ENCODE measurements around the gene SLC46A1.
A peak's percentile ranks its signal among the peaks of the same experiment; 100 is the strongest.
"Not testable (repeated sequence)": the region's sequence is repeated elsewhere in the genome, so short reads cannot be mapped to it uniquely, and the experiment has no call there.

SLC46A1 gene

DNA sequence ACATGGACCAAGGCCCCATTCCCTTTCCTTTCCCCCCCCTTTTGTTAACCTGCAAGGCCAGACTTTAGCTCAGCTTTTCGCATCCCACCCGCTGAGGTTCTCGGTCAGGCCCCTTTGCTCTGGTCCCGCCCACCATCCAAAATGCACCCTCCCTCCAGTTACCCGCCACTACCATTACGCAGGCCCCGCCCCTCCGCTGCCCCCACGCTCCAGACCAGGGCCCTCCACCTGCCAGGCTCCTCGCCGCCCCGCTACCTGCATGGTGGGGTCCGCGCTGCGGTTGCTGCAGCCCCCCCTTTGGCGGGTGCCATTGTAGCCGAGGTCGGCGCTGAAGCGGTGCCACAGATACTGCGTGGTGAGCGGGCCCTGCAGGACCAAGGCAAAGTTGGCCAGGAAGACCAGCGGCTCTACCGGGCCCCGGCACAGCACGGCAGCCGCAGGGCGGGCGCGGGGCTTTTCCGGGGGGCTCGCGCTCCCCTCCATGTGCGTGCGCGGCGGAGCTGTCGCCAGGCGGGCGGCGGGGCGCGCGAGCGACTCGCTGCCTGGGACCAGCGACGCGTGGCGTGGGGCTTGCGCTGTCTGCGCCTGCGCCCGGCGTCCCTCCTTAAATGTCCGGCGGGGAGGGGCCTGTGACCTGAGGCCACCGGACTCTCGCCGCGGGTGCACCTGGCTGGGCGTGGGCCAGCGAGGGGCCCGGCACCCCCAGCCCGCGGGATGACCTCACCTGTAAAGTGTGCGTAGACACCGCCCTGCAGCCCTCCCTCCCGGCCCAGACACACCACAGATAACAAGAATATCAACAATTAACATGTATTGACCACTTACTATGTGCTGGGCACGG is at the start of gene SLC46A1:
TSS of gene SLC46A1 (minus strand) at position 581 of the 841 bp plus-strand sequence. CDS start at position 483, 98 bp downstream.
- peak; percentile 9 to 26 for DNase-seq (ENCODE audit: low read depth in 2 of 2)

DNA sequence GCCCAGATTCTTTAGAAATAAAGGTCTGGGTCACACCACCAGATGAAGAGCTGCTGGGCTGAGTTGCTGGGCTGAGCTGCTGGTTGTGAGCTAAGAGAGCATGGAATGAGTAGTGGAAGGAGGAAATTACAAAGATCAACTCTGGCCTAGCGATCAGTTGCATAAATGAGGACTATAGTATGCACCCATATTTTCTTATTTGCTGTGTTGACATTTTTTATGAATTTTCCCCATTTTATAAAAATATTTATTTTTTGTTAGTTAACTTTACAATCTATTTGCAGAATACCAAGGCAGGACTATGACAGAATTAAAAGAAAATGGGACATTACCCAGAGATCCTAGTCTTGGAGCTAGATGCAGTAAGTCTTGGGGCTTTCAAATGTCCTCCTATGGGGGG is 43.8 kb upstream of the SLC46A1 start:
- no peak for DNase-seq (ENCODE audit: low read depth in 2 of 2)

DNA sequence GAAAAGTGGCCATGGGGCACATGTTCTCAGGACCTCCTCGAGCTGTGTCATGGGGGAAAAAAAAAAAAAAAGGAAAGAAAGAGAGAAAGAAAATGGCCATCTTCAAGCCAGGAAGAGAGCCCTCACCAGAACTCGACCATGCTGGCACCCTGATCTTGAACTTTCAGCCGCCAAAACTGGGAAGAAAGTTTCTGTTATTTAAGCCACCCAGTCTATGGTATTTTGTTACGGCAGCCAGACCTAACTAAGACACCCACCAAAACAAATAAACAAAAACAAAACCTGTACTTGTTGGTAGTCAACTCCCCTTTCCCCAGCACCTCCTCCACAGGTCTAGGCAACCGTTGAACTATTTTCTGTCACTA is 41.4 kb upstream of the SLC46A1 start:
- no peak for DNase-seq (ENCODE audit: low read depth in 2 of 2)

DNA sequence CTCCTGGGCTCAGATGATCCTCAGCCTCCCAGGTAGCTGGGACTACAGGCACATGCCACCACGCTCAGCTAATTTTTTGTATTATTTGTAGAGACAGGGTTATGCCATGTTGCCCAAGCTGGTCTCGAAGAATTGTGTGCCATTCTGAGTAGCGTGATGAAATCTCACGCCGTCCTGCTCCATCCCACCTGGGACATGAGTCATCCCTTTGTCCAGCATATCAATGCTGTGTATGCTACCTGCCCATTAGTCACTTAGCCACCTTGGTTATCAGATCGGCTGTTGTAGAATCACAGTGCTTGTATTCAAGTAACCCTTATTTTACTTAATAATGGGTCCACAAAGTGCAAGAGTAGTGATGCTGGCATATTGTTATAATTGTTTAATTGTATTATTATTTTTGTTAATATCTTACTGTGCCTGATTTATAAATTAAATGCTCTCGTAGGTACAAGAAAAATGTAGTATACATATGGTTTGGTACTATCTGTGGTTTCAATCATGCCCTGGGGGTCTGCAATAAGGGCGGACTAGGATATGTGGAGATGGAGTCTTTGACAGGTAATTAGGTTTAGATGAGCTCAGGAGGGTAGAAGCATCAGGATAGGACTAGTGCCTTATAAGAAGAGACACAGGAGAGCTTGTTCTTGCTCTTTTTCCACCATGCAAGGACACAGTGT is 40.8 kb upstream of the SLC46A1 start:
- no peak for DNase-seq (ENCODE audit: low read depth in 2 of 2)

DNA sequence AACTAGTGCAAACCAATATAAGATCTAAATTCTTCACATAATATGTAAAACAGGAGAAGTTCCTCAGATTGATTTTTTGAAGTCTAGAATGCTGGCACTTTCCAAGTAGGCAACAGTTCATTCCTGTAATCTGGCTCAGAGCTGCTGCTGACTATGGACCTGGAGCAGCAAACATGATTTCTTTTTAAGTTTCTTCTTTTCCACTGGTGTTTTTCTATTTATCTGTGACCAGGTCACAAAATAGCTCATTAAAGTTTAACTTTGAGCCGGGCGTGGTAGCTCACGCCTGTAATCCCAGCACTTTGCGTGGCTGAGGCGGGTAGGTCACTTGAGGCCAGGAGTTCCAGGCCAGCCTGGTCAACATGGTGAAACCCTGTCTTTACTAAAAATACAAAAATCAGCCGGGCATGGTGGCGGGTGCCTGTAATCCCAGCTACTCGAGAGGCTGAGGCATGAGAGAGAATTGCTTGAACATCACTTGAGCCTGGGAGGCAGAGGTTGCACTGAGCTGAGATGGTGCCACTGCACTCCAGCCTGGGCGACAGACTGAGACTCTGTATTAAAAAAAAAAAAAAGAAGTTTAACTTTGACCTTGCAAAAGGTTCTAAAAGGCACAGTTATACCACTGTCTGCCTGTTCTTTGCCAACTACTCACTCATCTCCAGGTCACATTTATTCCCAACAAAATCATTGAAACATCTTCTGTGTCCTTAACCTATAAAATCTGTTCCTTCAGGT is 38.1 kb upstream of the SLC46A1 start:
- no peak for DNase-seq (ENCODE audit: low read depth in 2 of 2)

DNA sequence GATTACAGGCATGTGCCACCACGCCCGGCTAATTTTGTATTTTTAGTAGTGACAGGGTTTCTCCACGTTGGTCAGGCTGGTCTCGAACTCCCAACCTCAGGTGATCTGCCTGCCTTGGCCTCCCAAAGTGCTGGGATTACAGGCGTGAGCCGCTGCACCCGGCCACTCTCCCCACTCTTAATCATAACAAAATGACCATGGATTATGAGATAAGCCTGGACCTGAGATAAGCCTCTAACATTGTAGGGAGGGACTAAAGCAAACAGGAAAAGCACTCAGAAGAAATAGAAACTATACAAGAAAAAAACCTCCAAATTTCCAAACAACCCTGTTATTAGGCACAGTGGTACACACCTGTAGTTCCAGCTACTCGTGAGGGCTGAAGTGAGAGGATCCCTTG is 28.3 kb upstream of the SLC46A1 start:
- DNase-seq (ENCODE audit: low read depth in 2 of 2), result not testable (repeated sequence)

DNA sequence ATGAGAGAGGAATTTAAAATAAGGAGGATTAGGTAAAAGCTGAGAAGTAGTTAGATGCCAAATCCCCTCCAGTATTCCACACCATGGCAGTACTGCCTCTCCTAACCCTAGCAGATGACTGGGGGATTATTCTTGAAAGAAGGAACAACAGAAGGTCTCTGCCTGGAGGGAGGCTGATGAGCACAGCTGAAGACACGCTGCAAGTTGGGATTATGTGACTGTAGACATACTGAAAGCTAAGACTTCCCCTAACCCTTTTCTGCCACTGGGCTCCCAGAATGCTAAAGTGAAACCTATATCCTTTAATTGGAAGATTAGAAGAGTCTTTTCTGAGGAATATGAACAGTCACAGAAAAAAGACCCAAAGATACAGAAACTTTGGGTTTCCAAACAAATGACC is 27.7 kb upstream of the SLC46A1 start:
- no peak for DNase-seq (ENCODE audit: low read depth in 2 of 2)

DNA sequence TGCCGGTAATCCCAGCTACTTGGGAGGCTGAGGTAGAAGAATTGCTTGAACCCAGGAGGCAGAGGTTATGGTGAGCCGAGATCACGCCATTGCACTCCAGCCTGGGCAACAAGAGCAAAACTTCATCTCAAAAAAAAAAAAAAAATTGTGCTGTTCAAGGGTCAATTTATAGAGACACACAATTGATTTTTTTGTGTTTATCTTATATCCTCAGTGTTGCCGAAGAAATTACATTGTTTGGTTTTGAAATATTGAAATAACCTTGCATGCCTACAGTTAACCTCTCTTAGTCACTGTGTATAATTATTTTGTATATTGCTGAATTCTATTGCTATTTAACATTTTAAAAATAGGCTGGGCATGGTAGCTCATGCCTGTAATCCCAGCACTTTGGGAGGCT is 22.0 kb upstream of the SLC46A1 start:
- DNase-seq (ENCODE audit: low read depth in 2 of 2), result not testable (repeated sequence)

DNA sequence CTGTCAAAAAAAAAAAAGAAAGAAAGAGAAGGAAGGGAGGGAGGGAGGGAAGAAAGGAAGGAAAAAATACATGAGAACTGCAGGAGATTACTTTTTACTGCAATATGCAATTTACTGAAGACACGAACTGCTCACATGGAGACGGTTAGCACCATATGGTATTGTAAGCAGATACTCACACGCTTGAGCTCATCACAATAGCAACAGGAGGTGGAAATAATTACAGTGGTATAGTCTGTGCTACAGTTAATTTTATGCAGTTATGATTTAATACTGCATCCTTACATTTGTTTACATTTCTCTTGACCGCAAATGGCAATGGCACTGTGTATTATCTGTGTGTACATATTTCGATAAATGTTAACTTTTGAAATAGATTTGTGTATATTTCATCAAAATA is 21.4 kb upstream of the SLC46A1 start:
- DNase-seq (ENCODE audit: low read depth in 2 of 2), result no peak

DNA sequence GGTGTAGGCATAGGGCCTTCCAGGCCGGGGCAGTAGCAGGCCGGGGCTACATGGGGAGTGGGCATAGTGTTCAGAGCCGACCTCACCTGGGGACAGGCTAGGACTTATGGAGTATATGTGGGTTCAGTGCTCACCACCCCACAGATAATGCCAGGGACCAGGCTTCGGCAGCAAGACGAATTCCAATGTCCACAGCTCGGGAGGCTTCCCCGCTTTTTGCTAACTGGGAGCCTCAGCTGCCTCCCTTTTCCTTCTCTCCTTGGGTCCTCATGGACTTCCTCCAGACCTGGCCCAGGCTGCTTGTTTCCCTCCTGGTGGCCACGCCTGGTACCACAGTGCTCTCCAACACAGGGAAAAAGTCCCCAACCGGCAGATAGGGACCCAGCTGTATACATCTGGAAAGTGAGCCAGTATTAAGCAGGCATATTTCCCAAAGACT is 20.1 kb upstream of the SLC46A1 start:
- no peak for DNase-seq (ENCODE audit: low read depth in 2 of 2)

DNA sequence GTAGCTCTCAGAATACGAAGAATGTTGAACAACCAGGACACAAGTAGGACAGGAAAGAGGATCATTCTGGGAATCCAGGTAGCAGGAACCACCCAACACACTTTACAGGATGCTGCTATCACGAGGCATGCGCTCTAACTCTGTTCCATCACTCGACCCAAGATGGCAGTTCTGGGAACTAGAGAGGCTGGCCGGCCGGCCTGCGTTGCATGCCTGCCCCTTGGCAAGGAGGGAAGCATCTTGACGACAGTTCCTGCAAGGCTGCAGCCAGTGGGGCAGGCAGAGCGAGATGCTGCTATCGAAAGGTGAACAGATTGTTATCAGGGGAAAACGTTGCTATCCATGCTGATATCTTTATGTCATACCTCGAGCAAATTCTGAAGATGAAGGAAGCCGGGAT is 19.2 kb upstream of the SLC46A1 start:
- DNase-seq (ENCODE audit: low read depth in 2 of 2), result no peak

DNA sequence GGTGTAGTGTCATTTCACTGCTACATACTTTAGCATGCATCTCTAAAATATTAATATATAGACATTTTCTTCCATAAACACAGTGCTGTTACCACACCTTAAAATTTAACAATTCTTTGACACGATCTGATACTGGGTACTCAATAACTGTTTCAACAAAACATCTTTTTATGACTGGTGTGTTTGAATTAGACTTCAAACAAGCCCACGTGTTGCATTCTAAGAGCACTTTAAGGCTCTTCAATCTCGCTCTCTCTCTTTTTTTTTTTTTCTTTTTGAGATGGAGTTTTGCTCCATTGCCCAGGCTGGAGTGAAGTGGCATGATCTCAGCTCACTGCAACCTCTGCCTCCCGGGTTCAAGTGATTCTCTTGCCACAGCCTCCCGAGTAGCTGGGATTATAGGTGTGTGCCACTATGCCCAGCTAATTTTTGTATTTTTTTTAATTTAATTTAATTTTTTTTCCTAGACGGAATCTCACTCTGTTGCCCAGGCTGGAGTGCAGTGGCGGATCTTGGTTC is 15.8 kb upstream of the SLC46A1 start:
- DNase-seq (ENCODE audit: low read depth in 2 of 2), result no peak

DNA sequence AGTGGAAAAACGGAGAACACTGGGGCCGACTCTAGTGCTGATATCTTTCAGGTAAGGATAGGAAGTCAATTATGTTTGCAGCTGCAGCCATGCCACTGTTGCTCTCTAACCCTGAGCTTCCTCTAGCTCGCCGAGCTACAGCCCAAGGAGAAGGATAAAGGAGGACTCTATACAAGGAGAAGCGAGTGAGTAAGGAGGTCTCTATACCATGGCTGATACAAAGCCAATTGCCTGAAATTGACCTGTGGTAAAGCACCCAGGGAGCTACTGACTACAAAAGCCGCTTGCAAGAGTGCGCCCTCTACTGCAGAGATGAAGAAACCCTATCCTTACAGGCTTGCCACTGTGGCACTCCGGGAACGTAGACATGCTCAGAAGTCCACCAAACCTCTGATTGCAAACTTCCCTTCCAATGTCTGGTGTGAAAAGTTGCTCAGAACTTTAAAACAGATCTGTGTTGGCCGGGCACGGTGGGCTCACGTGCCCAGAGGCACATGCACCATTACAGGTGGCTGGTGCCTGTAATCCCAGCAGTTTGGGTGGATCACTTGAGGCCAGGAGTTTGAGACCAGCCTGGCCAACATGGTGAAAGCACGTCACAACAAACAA is 10.8 kb upstream of the SLC46A1 start:
- peak; percentile 6 to 20 for DNase-seq (ENCODE audit: low read depth in 2 of 2)

DNA sequence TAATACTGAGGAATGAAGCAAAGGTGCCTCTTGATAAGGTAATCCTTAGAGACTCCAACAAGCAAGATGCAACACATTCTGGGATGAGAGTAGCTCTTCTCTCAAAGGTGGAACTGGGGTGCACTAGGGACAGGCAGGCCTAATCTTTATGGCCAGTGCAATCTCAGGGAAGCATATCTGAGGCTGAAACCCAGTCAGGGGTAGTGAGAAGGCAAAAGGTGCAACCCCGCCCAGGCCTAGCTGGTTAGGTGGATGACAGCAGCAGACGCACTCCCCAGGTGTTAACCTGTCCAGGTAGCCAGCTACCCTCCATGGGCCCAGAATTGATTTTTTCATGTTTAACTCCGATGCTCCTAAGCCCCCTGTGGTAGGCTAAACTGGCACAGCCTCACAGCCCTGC is 9.9 kb upstream of the SLC46A1 start:
- no peak for DNase-seq (ENCODE audit: low read depth in 2 of 2)

DNA sequence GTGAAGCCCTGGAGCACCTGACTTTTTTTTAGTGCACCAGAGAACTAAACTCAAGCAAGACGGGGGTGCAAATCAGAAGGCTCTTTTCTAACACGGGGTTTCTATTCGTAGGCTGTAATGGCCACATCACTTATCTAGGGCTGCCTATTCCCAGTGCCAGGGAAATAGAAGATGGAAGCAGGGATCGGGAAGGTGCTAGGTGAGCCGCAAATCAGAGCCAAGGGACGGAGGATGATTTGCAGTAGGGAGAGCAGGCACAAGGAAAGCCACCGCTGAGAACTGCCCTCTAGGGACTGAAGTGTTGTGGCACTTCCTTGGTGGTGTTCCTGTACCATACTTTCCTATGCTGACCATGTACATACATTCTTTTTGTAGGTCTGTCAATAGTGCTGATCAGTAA is 7.8 kb upstream of the SLC46A1 start:
- DNase-seq (ENCODE audit: low read depth in 2 of 2), result no peak

DNA sequence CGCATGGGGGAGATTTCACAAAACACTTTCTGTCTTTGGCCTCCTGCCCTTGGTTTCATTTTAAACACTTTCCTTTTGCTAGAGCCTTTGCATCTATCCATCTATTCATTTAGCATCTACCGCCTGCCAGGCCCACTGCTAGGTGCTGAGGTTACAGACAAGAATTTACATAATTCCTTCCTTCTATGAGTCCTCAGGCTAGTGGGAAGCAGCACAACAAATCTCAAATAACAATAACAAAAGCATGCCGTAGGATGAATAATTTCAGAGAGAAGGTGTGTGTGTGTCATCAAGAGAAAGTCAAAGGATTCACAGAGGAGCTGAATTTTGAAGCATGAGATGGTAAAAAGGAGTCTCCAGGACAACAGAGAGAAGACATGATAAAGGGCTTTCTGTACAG is 6.1 kb upstream of the SLC46A1 start:
- no peak for DNase-seq (ENCODE audit: low read depth in 2 of 2)

DNA sequence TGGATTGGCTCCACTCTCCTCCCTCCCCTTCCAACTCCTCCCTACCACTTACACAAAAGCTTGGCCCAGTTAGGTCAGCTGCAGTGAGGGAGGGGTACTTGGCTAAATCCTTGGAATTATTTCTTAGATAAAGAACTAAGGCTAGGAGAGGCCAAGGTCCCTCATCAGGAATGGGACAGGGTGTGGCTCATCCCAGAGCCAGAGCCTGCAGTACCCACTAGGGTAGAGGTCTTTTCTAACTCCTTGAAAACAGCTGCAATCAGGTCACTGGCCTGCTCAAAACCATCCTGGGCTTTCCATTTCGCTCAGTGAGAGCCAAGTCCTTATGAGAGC is 1.9 kb upstream of the SLC46A1 start:
- DNase-seq (ENCODE audit: low read depth in 2 of 2), result no peak

DNA sequence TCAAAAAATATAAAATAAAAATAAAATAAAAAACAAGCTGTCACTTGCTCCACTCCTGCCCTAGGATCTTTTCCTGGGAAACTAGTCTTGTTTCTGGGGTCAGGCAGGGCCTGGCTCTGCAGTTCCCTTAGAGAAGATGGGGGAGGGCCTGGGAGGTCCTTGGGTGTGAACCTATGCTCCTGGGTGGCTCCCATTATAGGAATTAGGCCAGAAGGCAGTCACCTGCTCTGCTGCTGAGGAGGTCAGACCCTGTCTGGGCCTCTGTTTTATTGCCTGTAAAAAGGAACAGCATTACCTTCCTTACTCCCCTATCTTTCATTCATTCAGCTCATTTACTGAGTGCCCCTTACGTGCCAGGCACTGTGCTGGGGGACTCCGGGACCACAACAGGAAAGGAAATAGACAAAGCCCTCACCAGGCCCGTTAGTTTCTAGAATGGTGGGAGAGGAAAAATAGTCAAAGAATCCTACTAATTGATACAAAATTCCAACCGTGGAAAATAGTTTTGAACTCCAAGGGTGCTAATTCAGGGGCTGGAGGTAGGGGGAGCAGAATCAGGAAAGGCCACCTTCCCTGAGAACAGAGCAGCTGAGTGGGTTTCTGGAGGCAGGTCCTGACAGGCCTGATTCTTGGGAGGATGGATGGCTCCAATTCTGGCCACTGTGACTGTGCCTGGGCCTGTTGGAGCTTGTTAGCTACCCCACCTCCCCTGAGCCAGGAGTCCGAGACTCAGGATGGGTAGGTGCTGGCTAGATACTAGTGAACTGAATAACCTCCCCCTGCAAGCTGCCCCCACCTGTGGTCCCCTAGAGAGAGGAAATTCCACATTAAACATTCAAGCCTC is 1.3 kb upstream of the SLC46A1 start:
- no peak for DNase-seq (ENCODE audit: low read depth in 2 of 2)

DNA sequence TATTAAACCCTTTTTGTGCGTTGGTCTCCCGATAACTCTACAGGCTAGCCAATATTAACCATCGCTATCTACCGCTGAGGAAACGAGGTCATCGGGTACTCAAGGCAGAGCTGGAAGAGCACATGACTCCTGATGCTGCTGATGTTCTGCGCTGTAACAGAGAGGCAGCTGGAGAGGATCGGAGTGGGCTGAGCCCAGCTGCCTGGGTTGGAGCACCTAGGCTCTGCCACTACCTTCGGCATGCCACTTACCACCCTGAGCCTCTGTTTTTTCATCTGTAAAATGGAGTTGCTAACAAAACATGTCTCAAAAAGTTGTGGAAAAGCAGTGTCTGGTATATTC is 432 bp upstream of the SLC46A1 start:
- no peak for DNase-seq (ENCODE audit: low read depth in 2 of 2)

DNA sequence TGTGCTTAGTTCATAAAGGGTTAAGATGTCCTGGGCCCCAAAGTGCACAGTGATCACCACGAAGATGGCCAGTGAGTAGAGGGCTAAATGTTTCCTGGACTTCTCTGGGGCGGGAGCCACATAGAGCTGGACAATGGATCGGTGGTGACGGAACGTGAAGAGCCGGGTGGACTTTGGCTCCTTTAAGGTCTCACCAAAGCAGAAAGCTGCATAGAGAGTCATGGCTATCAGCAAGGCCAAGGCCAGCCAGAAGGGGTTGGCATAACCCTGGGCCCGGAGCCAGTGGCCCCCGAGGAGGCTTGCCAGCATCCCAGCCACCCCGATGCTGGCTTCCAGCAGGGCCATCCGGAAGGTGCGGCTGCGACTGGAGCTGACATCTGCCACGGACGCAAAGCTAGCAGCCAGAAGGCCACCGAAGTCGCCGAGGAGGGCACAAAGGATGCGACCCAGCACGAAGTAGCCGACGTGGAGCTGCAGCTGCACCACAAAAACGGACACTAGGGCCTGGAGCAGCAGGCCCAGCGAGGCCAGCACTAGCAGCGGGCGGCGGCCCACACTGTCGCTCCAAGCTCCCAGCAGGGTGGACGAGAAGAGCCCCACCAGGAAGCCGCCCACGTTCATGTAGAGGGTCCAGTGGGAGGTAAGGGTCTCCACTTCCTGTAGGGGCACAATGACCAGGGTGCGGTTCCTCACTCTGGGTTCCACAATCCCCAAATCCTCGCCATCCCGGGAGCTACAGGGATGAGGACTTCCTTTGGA is 1.0 kb downstream of the SLC46A1 start:
- DNase-seq (ENCODE audit: low read depth in 2 of 2), result no peak

DNA sequence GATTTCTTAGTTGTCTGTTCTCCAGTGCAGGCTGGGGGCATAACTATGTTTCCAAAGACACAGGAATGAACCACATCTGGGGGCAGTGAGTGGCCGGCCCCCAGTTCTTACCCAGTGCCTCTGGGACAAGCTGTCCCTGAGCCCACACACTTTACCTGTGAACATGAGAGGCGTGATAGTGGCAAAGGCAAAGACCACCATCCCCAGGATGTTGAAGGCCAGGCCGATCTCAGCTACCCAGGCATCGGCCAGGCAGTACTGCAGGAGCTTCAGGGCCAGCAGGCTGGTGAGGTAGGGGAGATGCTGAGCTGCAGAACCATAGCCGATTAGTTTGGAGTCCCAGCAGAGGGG is 1.6 kb downstream of the SLC46A1 start:
- DNase-seq (ENCODE audit: low read depth in 2 of 2), result no peak

All from stimulated activated CD8-positive, alpha-beta memory T cell treated with anti-CD3 and anti-CD28 coated beads, Interleukin-15, amount 100 ng/mL, for 4 hours (primary cell).